Activated T-helper 17 cell treated with anti-CD3 and anti-CD28 coated beads, Interleukin-2, amount 50 U/mL, for 72 hours (primary cell): ENCODE measurements around the gene MED10. TPM values are rescaled to one million over a fixed set of nuclear protein-coding genes. Genes with fewer than 3 reads are reported as not detected.
A peak's percentile ranks its signal among the peaks of the same experiment; 100 is the strongest.
"Not testable (repeated sequence)": the region's sequence is repeated elsewhere in the genome, so short reads cannot be mapped to it uniquely, and the experiment has no call there.

ENCODE experiments used
- ATAC-seq: fragments of 150-1000 bp; cut with Tn5 transposase; replicated peaks from 2 replicates; pipeline ENCODE4 v1.10.0; 2021; ENCODE audit warnings: mild to moderate bottlenecking, moderate library complexity
- H3K27ac Mint-ChIP-seq: one replicate; pipeline ENCODE4 v1.8.0; 2022; ENCODE audit warnings: mixed read lengths
- H3K27me3 Mint-ChIP-seq: one replicate; pipeline ENCODE4 v1.8.0; 2022; ENCODE audit warnings: mixed read lengths
- H3K36me3 Mint-ChIP-seq: one replicate; pipeline ENCODE4 v1.8.0; 2022; ENCODE audit warnings: low read depth, mild to moderate bottlenecking, mixed read lengths
- H3K4me1 Mint-ChIP-seq: one replicate; pipeline ENCODE4 v1.8.0; 2022; ENCODE audit warnings: mixed read lengths
- H3K4me3 Mint-ChIP-seq: one replicate; pipeline ENCODE4 v1.8.0; 2022; ENCODE audit warnings: mild to moderate bottlenecking, mixed read lengths
- H3K9me3 Mint-ChIP-seq: one replicate; pipeline ENCODE4 v1.8.0; 2022; ENCODE audit warnings: mixed read lengths
- total RNA-seq, 2 donors: library from RNA; stranded (reverse); gene quantifications; one replicate each; pipeline ENCODE4 v1.2.3, GENCODE V29; 2022

Gene MED10
- total RNA-seq, 2 donors from 2014 or later, result 65.8 to 92.1 TPM

DNA sequence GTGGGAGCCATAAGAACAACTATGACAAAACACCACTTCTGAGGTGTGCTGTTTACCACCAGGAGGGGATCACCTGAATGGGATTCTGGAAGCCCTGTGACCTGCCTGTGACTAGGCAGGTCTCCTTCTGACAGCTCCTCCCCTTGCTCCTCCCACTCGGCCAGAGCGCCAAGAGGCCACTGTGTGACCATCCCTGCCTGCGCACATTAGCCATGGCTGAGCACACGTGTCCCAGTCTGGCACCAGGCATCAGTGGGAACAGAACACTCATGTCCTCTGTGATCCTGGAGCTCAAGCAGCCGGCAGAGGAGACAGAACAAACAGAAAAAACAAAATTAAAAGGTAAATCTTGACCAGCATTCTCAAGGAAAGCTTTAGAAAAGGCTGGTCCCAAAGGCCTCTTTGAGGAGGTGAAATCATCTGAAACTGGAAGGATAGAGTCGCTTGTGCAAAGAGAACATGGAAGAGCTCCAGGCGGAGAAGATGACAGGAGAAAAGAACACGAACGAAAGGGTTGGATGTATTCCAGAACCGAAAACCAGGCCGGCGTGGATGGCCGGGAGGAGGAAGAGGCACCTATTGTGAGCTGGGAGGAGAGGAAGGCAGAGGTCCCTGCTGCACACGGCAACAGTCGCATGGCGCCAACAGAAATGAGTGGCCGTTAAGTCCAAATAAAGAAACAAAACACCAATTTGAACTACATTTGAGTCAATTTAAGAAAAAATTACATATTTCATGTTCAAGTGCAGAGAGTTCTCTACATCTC, 5.1 kb downstream of the MED10 start:
- Mint-ChIP-seq H3K27me3 (no peaks in the 10 kb centered on the region), H3K4me1 (peaks cover 23% of the 10 kb centered on the region), H3K4me3 (no peak overlapping the region), H3K9me3 (no peaks in the 10 kb centered on the region), H3K27ac (peak overlapping the region; percentile 13), H3K36me3 (peaks cover 100% of the 10 kb centered on the region)
- no peak for ATAC-seq

GRCh38 chr5:6372251-6373080, 5.9 kb downstream of the MED10 start:
- Mint-ChIP-seq H3K36me3 (peaks cover 100% of the 10 kb centered on the region), H3K27me3 (no peaks in the 10 kb centered on the region), H3K9me3 (no peaks in the 10 kb centered on the region), H3K27ac (peak overlapping the region; percentile 13), H3K4me3 (no peak overlapping the region), H3K4me1 (peaks cover 23% of the 10 kb centered on the region)
- ATAC-seq, result no peak

DNA sequence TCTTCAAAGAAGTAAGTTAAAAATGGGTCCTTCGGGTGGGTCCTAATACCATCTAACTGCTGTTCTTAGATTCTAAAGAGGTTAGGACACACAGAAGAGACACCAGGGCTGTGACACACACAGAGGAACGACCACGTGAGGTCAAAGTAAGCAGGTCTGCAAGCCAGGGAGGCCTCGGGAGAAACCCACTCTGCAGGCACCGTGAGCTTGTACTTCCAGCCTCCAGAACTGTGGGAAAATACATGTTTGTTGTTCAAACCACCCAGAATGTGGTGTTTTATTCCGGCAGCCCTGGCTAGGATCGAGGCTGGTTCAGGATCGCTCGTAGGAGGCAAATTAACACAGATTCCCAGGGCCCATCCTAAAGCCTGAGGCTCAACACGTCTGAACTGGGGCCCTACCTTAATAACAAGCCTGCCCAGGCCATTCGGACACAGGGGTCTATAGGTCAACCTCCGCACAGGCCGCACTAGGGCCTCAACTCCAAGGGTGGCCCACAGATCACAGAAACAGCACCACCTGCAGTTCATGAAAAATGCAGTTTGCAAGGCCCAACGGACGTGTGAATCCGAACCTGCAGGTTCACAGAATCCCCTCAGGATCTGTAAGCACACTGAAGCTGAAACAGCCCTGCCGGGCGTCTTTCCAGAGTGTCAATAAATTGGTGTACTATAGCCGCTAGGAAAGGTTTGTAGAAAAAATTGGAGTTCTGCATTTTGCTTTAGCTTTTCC, 7.1 kb downstream of the MED10 start:
- no peak for ATAC-seq
- Mint-ChIP-seq H3K4me3 (no peak overlapping the region), H3K4me1 (peaks cover 23% of the 10 kb centered on the region), H3K9me3 (no peaks in the 10 kb centered on the region), H3K36me3 (peaks cover 100% of the 10 kb centered on the region), H3K27ac (no peak overlapping the region), H3K27me3 (no peaks in the 10 kb centered on the region)

GRCh38 chr5:6370580-6370979, 7.8 kb downstream of the MED10 start:
- H3K27me3 Mint-ChIP-seq, result no peaks in the 10 kb centered on the region
- no peaks in the 10 kb centered on the region for H3K9me3 Mint-ChIP-seq
- peaks cover 19% of the 10 kb centered on the region for H3K4me1 Mint-ChIP-seq
- no peak overlapping the region for H3K27ac Mint-ChIP-seq
- peaks cover 96% of the 10 kb centered on the region for H3K36me3 Mint-ChIP-seq
- ATAC-seq, result peak; percentile 19
- H3K4me3 Mint-ChIP-seq, result no peak overlapping the region

DNA sequence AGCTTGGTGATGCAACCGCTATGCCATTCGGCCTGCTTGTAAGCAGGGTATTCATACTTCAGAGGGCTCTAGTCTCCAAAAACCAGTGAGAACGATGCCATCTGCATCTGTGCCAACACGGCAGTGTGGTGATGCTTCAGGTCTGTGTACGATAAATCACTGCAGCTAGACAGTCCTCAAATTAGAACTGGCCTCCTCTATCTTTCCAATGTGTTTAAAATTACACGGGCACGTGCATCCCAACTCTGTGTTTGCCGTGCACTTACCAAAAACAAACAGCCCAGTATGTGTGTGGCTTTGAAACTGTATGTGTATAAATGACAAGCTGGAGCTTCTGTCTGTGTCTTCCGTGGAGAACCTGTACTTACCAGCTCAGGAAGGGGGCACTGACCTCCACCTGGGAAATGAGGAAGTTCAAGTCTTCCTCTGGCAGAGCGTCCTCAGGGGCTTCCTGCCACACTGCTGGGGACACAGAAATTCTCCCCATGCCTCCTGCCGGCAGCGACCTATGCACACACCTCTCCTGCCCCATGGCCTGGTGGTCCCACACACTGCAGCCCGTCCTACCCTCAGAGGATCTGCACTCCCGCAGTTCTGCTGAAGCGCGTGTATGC, 12.3 kb downstream of the MED10 start:
- H3K27ac Mint-ChIP-seq, result no peak overlapping the region
- H3K4me3 Mint-ChIP-seq, result no peak overlapping the region
- H3K36me3 Mint-ChIP-seq, result peaks cover 56% of the 10 kb centered on the region
- no peaks in the 10 kb centered on the region for H3K9me3 Mint-ChIP-seq
- no peak for ATAC-seq
- no peaks in the 10 kb centered on the region for H3K4me1 Mint-ChIP-seq
- H3K27me3 Mint-ChIP-seq, result no peaks in the 10 kb centered on the region

GRCh38 chr5:6365142-6365976, 13.0 kb downstream of the MED10 start:
- Mint-ChIP-seq H3K27ac (no peak overlapping the region), H3K9me3 (no peaks in the 10 kb centered on the region)
- no peak for ATAC-seq

GRCh38 chr5:6363454-6364011, 14.8 kb downstream of the MED10 start:
- H3K4me3 Mint-ChIP-seq, H3K27me3 Mint-ChIP-seq, ATAC-seq, H3K4me1 Mint-ChIP-seq, H3K9me3 Mint-ChIP-seq, H3K27ac Mint-ChIP-seq: not testable (repeated sequence)
- H3K36me3 Mint-ChIP-seq, result peaks cover 35% of the 10 kb centered on the region

More at GRCh38 chr5:6365142-6365976, 13.0 kb downstream of the MED10 start:
- Mint-ChIP-seq H3K4me1 (peaks cover under 1% of the 10 kb centered on the region), H3K27me3 (no peaks in the 10 kb centered on the region), H3K4me3 (no peak overlapping the region), H3K36me3 (peaks cover 49% of the 10 kb centered on the region)

GRCh38 chr5:6362846-6363245, 15.5 kb downstream of the MED10 start:
- Mint-ChIP-seq H3K4me3 (no peak overlapping the region), H3K27me3 (no peaks in the 10 kb centered on the region), H3K36me3 (peaks cover 35% of the 10 kb centered on the region), H3K27ac (no peak overlapping the region), H3K9me3 (no peaks in the 10 kb centered on the region), H3K4me1 (peaks cover 9% of the 10 kb centered on the region)
- ATAC-seq, result no peak

- H3K27ac Mint-ChIP-seq, result no peak overlapping the region
- no peaks in the 10 kb centered on the region for H3K9me3 Mint-ChIP-seq
- H3K36me3 Mint-ChIP-seq, result peaks cover 20% of the 10 kb centered on the region
- peaks cover 9% of the 10 kb centered on the region for H3K4me1 Mint-ChIP-seq
- H3K4me3 Mint-ChIP-seq, result no peak overlapping the region
- no peak for ATAC-seq
- no peaks in the 10 kb centered on the region for H3K27me3 Mint-ChIP-seq
Observed at GRCh38 chr5:6361101-6361500, 17.2 kb downstream of the MED10 start.

- peaks cover 19% of the 10 kb centered on the region for H3K36me3 Mint-ChIP-seq
Observed at GRCh38 chr5:6360323-6361072, 17.8 kb downstream of the MED10 start.

GRCh38 chr5:6359555-6360322, 18.6 kb downstream of the MED10 start:
- Mint-ChIP-seq H3K36me3 (peaks cover 19% of the 10 kb centered on the region), H3K27me3 (no peaks in the 10 kb centered on the region), H3K4me1 (peaks cover 9% of the 10 kb centered on the region), H3K27ac (peak overlapping the region; percentile 88), H3K4me3 (peak overlapping the region; percentile 51), H3K9me3 (no peaks in the 10 kb centered on the region)
- ATAC-seq, result peak; percentile 39

More at GRCh38 chr5:6360323-6361072, 17.8 kb downstream of the MED10 start:
- Mint-ChIP-seq H3K27me3 (no peaks in the 10 kb centered on the region), H3K4me1 (peaks cover 9% of the 10 kb centered on the region), H3K27ac (peak overlapping the region; percentile 88), H3K4me3 (peak overlapping the region; percentile 51), H3K9me3 (no peaks in the 10 kb centered on the region)
- no peak for ATAC-seq

GRCh38 chr5:6358434-6358820, 19.9 kb downstream of the MED10 start:
- Mint-ChIP-seq H3K9me3 (no peaks in the 10 kb centered on the region), H3K4me3 (no peak overlapping the region), H3K27ac (no peak overlapping the region), H3K4me1 (peaks cover 9% of the 10 kb centered on the region), H3K36me3 (peaks cover 19% of the 10 kb centered on the region), H3K27me3 (no peaks in the 10 kb centered on the region)
- no peak for ATAC-seq
